SK-N-MC (cell line): Measurements from ENCODE around the gene S100G.

ENCODE experiments used
- EZH2 ChIP-seq: fragments of 200-600 bp; sonication (generic); IDR thresholded peaks from one replicate; pipeline ENCODE4 v1.6.1; 2017; ENCODE audit warnings: antibody characterized with exemption
- FOXP2 ChIP-seq: optimal IDR thresholded peaks from 2 replicates; pipeline ENCODE3; 2011; ENCODE audit warnings: mild to moderate bottlenecking, moderate library complexity; ENCODE audit not compliant: insufficient read depth; ENCODE audit errors: extremely low read length, control extremely low read depth
- POLR2AphosphoS5 ChIP-seq: IDR thresholded peaks from 2 replicates; pipeline ENCODE4 v1.6.1; 2012; ENCODE audit warnings: mild to moderate bottlenecking, low read depth, low read length, borderline replicate concordance

- TF ChIP-seq EZH2 = no peak
- TF ChIP-seq POLR2AphosphoS5 = no peak
- TF ChIP-seq FOXP2 = no peak
Observed at GRCh38 chrX:16629909-16630308, 20.0 kb upstream of the S100G start.
